B cell (primary cell): ENCODE measurements around the gene TMC5. TPM values are rescaled to one million over a fixed set of nuclear protein-coding genes. Genes with fewer than 3 reads are reported as not detected.
A peak's percentile ranks its signal among the peaks of the same experiment; 100 is the strongest.

Source experiments
- ATAC-seq: fragments of 200-7000 bp; cut with Tn5 transposase; one replicate; pipeline ENCODE4 v1.10.0; 2021; ENCODE audit warnings: low read depth, mild to moderate bottlenecking, moderate number of reproducible peaks, moderate library complexity
- CTCF ChIA-PET: fragments of 350-600 bp; sonication (Branson Sonifier 250); formaldehyde crosslinking; loops from one replicate; lab custom pipeline; 2021; ENCODE audit warnings: antibody characterized with exemption, inconsistent platforms; lab: Charles Lee
- POLR2A ChIA-PET: fragments of 350-600 bp; sonication (Branson Sonifier 250); formaldehyde crosslinking; loops from one replicate; lab custom pipeline; 2021; ENCODE audit warnings: antibody characterized with exemption; lab: Charles Lee
- DNase-seq: peaks from one replicate; pipeline ENCODE4 v3.0.0; 2013
- H2AFZ ChIP-seq: 2 replicates; pipeline ENCODE4 v1.6.1; 2012; ENCODE audit warnings: mild to moderate bottlenecking, low read depth, low read length; ENCODE audit not compliant: insufficient read depth, poor library complexity, severe bottlenecking
- H3K27ac ChIP-seq, 2 donors: 1 replicate in 1 of 2; 2 replicates in 1 of 2; pipeline ENCODE4 v1.5.1; 2012 to 2013; ENCODE audit warnings: low read length in 2 of 2, mild to moderate bottlenecking in 2 of 2, moderate library complexity in 1 of 2
- H3K27me3 ChIP-seq, 4 experiments: fragments of 200-600 bp in 1 of 4; sonication (generic) in 1 of 4; replicated peaks in 1 of 4; 1 replicate in 2 of 4; 2 replicates in 2 of 4; pipeline versions ENCODE4 v1.6.1 to v1.7.0; 2013 to 2016; ENCODE audit warnings: low read length in 3 of 4, mild to moderate bottlenecking in 2 of 4, mixed read lengths in 1 of 4, moderate library complexity in 1 of 4; ENCODE audit not compliant: insufficient read depth in 4 of 4, control insufficient read depth in 3 of 4; ENCODE audit errors: control extremely low read depth in 1 of 4
- H3K36me3 ChIP-seq, 2 experiments: replicated peaks in 1 of 2; 1 replicate in 1 of 2; 2 replicates in 1 of 2; pipeline versions ENCODE4 v1.6.1 to v1.7.1; 2013; ENCODE audit warnings: low read length in 1 of 2; ENCODE audit not compliant: insufficient read depth in 2 of 2, control insufficient read depth in 1 of 2; ENCODE audit errors: control extremely low read depth in 1 of 2, extremely low read depth in 1 of 2
- H3K4me1 ChIP-seq, 2 donors: fragments of 200-600 bp in 1 of 2; sonication (generic) in 1 of 2; 1 replicate in 1 of 2; 2 replicates in 1 of 2; pipeline versions ENCODE4 v1.5.1 to v1.6.1; 2013 to 2017; ENCODE audit warnings: low read length in 2 of 2; ENCODE audit not compliant: control insufficient read depth in 2 of 2, insufficient read depth in 2 of 2
- H3K4me2 ChIP-seq: replicated peaks from 2 replicates; pipeline ENCODE3; 2012; ENCODE audit warnings: mild to moderate bottlenecking, low read depth, low read length; ENCODE audit not compliant: poor library complexity, severe bottlenecking
- H3K4me3 ChIP-seq, 5 experiments: fragments of 200-600 bp in 1 of 5; sonication (generic) in 1 of 5; 1 replicate in 3 of 5; 2 replicates in 2 of 5; pipeline versions ENCODE4 v1.5.1 to v1.7.0; 2011 to 2016; ENCODE audit warnings: low read length in 4 of 5, mild to moderate bottlenecking in 4 of 5, low read depth in 2 of 5, control low read depth in 1 of 5, moderate library complexity in 1 of 5; ENCODE audit not compliant: insufficient read depth in 1 of 5; ENCODE audit errors: control extremely low read depth in 1 of 5, extremely low read depth in 1 of 5
- H3K79me2 ChIP-seq: fragments of 200-600 bp; sonication (generic); one replicate; pipeline ENCODE4 v1.6.0; 2016; ENCODE audit warnings: low read length; ENCODE audit not compliant: control insufficient read depth, insufficient read depth
- H3K9ac ChIP-seq: fragments of 200-600 bp; sonication (generic); 2 replicates; pipeline ENCODE4 v1.6.1; 2017; ENCODE audit warnings: mild to moderate bottlenecking, low read length, moderate library complexity
- H3K9me3 ChIP-seq, 3 donors: one replicate each; pipeline versions ENCODE4 v1.6.1 to v1.7.1; 2013; ENCODE audit warnings: low read length in 2 of 3; ENCODE audit not compliant: control insufficient read depth in 2 of 3, insufficient read depth in 1 of 3; ENCODE audit errors: control extremely low read depth in 1 of 3
- H4K20me1 ChIP-seq: 2 replicates; pipeline ENCODE4 v1.6.0; 2012; ENCODE audit warnings: mild to moderate bottlenecking, low read length; ENCODE audit not compliant: insufficient read depth, control insufficient read depth, poor library complexity, severe bottlenecking
- H3K27ac Mint-ChIP-seq: one replicate; pipeline ENCODE4 v1.8.0; 2021; ENCODE audit warnings: mixed read lengths
- H3K27me3 Mint-ChIP-seq: one replicate; pipeline ENCODE4 v1.8.0; 2021; ENCODE audit warnings: mixed read lengths
- H3K4me1 Mint-ChIP-seq: one replicate; pipeline ENCODE4 v1.8.0; 2021; ENCODE audit warnings: mixed read lengths
- H3K4me3 Mint-ChIP-seq: one replicate; pipeline ENCODE4 v1.8.0; 2021; ENCODE audit warnings: mixed read lengths
- H3K9me3 Mint-ChIP-seq: one replicate; pipeline ENCODE4 v1.8.0; 2022; ENCODE audit warnings: mixed read lengths; ENCODE audit not compliant: insufficient read depth
- EZH2 ChIP-seq: IDR thresholded peaks from 2 replicates; pipeline ENCODE4 v1.6.1; 2012; ENCODE audit warnings: borderline replicate concordance, low read depth, mild to moderate bottlenecking, moderate library complexity, low read length; ENCODE audit not compliant: insufficient read depth, poor library complexity, severe bottlenecking
- WGBS: methylation state at CpG from one replicate; pipeline ENCODE4 v1.1.5; 2013; ENCODE audit warnings: missing lambda C conversion rate; ENCODE audit not compliant: insufficient coverage; 5-methylcytosine and 5-hydroxymethylcytosine counted together
- intact Hi-C: fragments of 100-400 bp; cut with micrococcal nuclease; formaldehyde crosslinking; loops from one replicate; pipeline ENCODE4 v1.10.0; 2022
- polyA plus RNA-seq: library from polyadenylated mRNA; depleted of rRNA; stranded (reverse); fragments of >200 nt; gene quantifications from 2 replicates; pipeline ENCODE4 v1.2.3, GENCODE V29; 2012
- total RNA-seq, 2 donors: library from RNA; stranded (reverse); fragments of 120-200 nt in 1 of 2; gene quantifications; 1 replicate in 1 of 2; 2 replicates in 1 of 2; pipeline versions ENCODE4 v1.2.3 to v1.2.4, GENCODE V29; 2013 to 2022
- TF ChIP-seq, protein P1 (sequence below): fragments of 200-600 bp; IDR thresholded peaks from one replicate; pipeline ENCODE4 v1.8.0; 2022; ENCODE audit warnings: antibody characterized with exemption, mild to moderate bottlenecking

Gene TMC5
- total and polyA plus RNA-seq, 2 donors (not counting 1 experiment from before 2014, with no cell fraction given) = not detected

- H2AFZ ChIP-seq = no peak overlapping the region
- H3K4me1 ChIP-seq = no peaks in the 10 kb centered on the region
- ATAC-seq = no peak
- peaks cover 40% of the 10 kb centered on the region for H3K27me3 Mint-ChIP-seq
- H3K79me2 ChIP-seq = no peaks in the 10 kb centered on the region
- 71% methylated on average over 1 of the region's 1 CpG for WGBS
- H3K27ac Mint-ChIP-seq = no peak overlapping the region
- TF ChIP-seq, protein P1, sequence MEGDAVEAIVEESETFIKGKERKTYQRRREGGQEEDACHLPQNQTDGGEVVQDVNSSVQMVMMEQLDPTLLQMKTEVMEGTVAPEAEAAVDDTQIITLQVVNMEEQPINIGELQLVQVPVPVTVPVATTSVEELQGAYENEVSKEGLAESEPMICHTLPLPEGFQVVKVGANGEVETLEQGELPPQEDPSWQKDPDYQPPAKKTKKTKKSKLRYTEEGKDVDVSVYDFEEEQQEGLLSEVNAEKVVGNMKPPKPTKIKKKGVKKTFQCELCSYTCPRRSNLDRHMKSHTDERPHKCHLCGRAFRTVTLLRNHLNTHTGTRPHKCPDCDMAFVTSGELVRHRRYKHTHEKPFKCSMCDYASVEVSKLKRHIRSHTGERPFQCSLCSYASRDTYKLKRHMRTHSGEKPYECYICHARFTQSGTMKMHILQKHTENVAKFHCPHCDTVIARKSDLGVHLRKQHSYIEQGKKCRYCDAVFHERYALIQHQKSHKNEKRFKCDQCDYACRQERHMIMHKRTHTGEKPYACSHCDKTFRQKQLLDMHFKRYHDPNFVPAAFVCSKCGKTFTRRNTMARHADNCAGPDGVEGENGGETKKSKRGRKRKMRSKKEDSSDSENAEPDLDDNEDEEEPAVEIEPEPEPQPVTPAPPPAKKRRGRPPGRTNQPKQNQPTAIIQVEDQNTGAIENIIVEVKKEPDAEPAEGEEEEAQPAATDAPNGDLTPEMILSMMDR = no peak
- TF ChIP-seq EZH2 = no peak
- H3K4me1 Mint-ChIP-seq = no peaks in the 10 kb centered on the region
- no peak overlapping the region for H3K9ac ChIP-seq
- no peaks in the 10 kb centered on the region for H3K9me3 Mint-ChIP-seq
- no peak overlapping the region for H3K27ac ChIP-seq
- no peak for DNase-seq
- H3K36me3 ChIP-seq = no peaks in the 10 kb centered on the region
- CTCF ChIA-PET = interaction anchor here (5.1 kb wide), 1 partner anchor 116 kb away, joined by 71 read pairs; no protein-coding TSS in a partner anchor
- intact Hi-C loops = no loop called here
- no peak overlapping the region for H3K4me3 Mint-ChIP-seq
- no peak overlapping the region for H3K4me2 ChIP-seq
- no peaks in the 10 kb centered on the region for H4K20me1 ChIP-seq
- POLR2A ChIA-PET = no interaction called here
- H3K4me3 ChIP-seq = no peak overlapping the region
- H3K27me3 ChIP-seq = peaks cover 0 to 16% (median 2%) of the 10 kb centered on the region in 4 experiments
- peaks cover 0 to 5% (median 0%) of the 10 kb centered on the region in 3 donors for H3K9me3 ChIP-seq
These were observed 31.2 kb upstream of the TMC5 start for GRCh38 chr16:19386525-19386924.

DNA sequence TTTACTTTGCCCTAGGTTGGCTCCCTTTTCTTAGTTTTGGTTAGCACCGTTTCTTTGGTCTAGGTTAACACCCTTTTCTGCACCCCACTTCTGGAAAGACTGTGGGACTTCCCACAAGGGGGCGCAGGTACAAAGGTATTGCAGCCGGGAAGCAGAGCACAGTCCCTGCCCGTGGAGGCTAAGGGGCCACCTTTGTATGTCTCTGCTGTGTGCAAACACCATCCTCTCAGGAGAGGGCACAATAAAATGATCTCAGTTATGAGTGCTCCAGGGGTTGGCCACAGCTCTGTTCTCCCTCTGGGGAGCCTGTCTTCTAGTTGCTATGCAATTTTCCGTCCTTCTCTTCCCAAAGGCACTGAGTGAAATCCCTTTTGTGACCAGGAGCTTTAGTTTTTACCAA is 28.4 kb upstream of the TMC5 start:
- 23% methylated on average over 5 of the region's 5 CpGs for WGBS
- CTCF ChIA-PET = interaction anchor here (0.7 to 5.1 kb wide), 7 partner anchors 10 to 502 kb away, joined by 3 to 71 read pairs (median 3); no protein-coding TSS in a partner anchor

More for the DNA sequence above, 28.4 kb upstream of the TMC5 start:
- Mint-ChIP-seq H3K27me3 (peaks cover 47% of the 10 kb centered on the region), H3K27ac (no peak overlapping the region), H3K4me1 (no peaks in the 10 kb centered on the region), H3K9me3 (no peaks in the 10 kb centered on the region), H3K4me3 (no peak overlapping the region)
- Histone ChIP-seq H3K4me3 (no peak overlapping the region), H3K9ac (no peak overlapping the region), H3K79me2 (no peaks in the 10 kb centered on the region), H4K20me1 (no peaks in the 10 kb centered on the region), H3K4me2 (no peak overlapping the region), H3K27me3 (peaks cover 0 to 6% (median 1%) of the 10 kb centered on the region in 4 experiments), H3K36me3 (no peaks in the 10 kb centered on the region), H3K9me3 (peaks cover 0 to 8% (median 2%) of the 10 kb centered on the region in 3 donors), H3K27ac (no peak overlapping the region), H3K4me1 (no peaks in the 10 kb centered on the region), H2AFZ (no peak overlapping the region)
- DNase-seq (peak; percentile 61), ATAC-seq (peak; percentile 57)
- POLR2A ChIA-PET = no interaction called here
- TF ChIP-seq, protein P1 = peak; percentile 49
- TF ChIP-seq EZH2 = no peak
- intact Hi-C loops = loop anchor here (1.0 kb wide), 1 partner anchor 113 kb away; no protein-coding TSS in a partner anchor
